Endodermal cell (in vitro differentiated cells): ENCODE measurements around the gene MTPN. TPM values are rescaled to one million over a fixed set of nuclear protein-coding genes. Genes with fewer than 3 reads are reported as not detected.

Experiments
- DNase-seq: peaks from one replicate; pipeline ENCODE4 v3.0.0-alpha.2; 2017
- H3K27ac ChIP-seq: 2 replicates; pipeline ENCODE4 v1.5.1; 2013; ENCODE audit warnings: mild to moderate bottlenecking, low read depth, low read length, moderate library complexity
- H3K27me3 ChIP-seq: 2 replicates; pipeline ENCODE4 v1.6.1; 2013; ENCODE audit warnings: mild to moderate bottlenecking, low read length, moderate library complexity; ENCODE audit not compliant: insufficient read depth, control insufficient read depth, poor library complexity, severe bottlenecking
- H3K36me3 ChIP-seq: 2 replicates; pipeline ENCODE4 v1.7.0; 2013; ENCODE audit warnings: mild to moderate bottlenecking, low read length, moderate library complexity; ENCODE audit not compliant: control insufficient read depth, insufficient read depth
- H3K4me1 ChIP-seq: one replicate; pipeline ENCODE4 v1.7.0; 2013; ENCODE audit warnings: low read length; ENCODE audit not compliant: control insufficient read depth, insufficient read depth
- H3K4me3 ChIP-seq: 2 replicates; pipeline ENCODE4 v1.5.1; 2013; ENCODE audit warnings: mild to moderate bottlenecking, low read length, moderate library complexity
- H3K9ac ChIP-seq: 2 replicates; pipeline ENCODE4 v1.6.1; 2013; ENCODE audit warnings: mild to moderate bottlenecking, low read length, moderate library complexity; ENCODE audit not compliant: poor library complexity, severe bottlenecking; ENCODE audit errors: extremely low read depth
- H3K9me3 ChIP-seq: 2 replicates; pipeline ENCODE4 v1.6.1; 2013; ENCODE audit warnings: mild to moderate bottlenecking, low read length, moderate library complexity; ENCODE audit not compliant: control insufficient read depth
- H3K27ac Mint-ChIP-seq: 2 replicates; pipeline ENCODE4 v1.8.0; 2020; ENCODE audit warnings: mixed read lengths
- H3K27me3 Mint-ChIP-seq: 2 replicates; pipeline ENCODE4 v1.8.0; 2021; ENCODE audit warnings: mild to moderate bottlenecking, mixed read lengths; ENCODE audit not compliant: insufficient read depth
- H3K36me3 Mint-ChIP-seq: 2 replicates; pipeline ENCODE4 v1.8.0; 2020; ENCODE audit warnings: low read depth, mixed read lengths
- H3K4me1 Mint-ChIP-seq: 2 replicates; pipeline ENCODE4 v1.8.0; 2020; ENCODE audit warnings: mixed read lengths
- H3K4me3 Mint-ChIP-seq: 2 replicates; pipeline ENCODE4 v1.8.0; 2020; ENCODE audit warnings: mild to moderate bottlenecking, moderate library complexity, mixed read lengths
- H3K9me3 Mint-ChIP-seq: 2 replicates; pipeline ENCODE4 v1.8.0; 2020; ENCODE audit warnings: mild to moderate bottlenecking, mixed read lengths
- CTCF ChIP-seq: fragments of 200-600 bp; sonication (generic); conservative IDR thresholded peaks from 2 replicates; pipeline ENCODE4 v1.5.0; 2021; ENCODE audit warnings: antibody characterized with exemption, mild to moderate bottlenecking
- WGBS, 2 experiments: methylation state at CpG; one replicate each; pipeline versions ENCODE4 v1.1.5 to v1.1.7; 2013; ENCODE audit warnings: missing lambda C conversion rate in 2 of 2, mixed read lengths in 1 of 2; ENCODE audit not compliant: insufficient coverage in 1 of 2, insufficient read length in 1 of 2; 5-methylcytosine and 5-hydroxymethylcytosine counted together
- total RNA-seq, 2 donors: library from RNA; stranded (reverse); fragmentation: NEBNext Ultra II Directional in 1 of 2; extraction: Animal tissue kit (Norgen Biotek cat#: 25700) in 1 of 2; gene quantifications; 2 replicates in 1 of 2; 3 replicates in 1 of 2; pipeline ENCODE4 v1.2.1, GENCODE V29; 2021

MTPN gene
- total RNA-seq, 2 donors from 2014 or later: 80.3 to 102 TPM

GRCh38 chr7:135930565-135931461 is 46.3 kb downstream of the MTPN start:
- Histone ChIP-seq H3K9me3 (no peaks in the 10 kb centered on the region), H3K4me3 (peak overlapping the region; percentile 29), H3K9ac (no peak overlapping the region), H3K27me3 (peaks cover 18% of the 10 kb centered on the region), H3K27ac (peak overlapping the region; percentile 61), H3K4me1 (peaks cover 24% of the 10 kb centered on the region), H3K36me3 (peaks cover 31% of the 10 kb centered on the region)
- H3K36me3 Mint-ChIP-seq: peaks cover 12% of the 10 kb centered on the region
- peaks cover 38% of the 10 kb centered on the region for H3K4me1 Mint-ChIP-seq
- no peak overlapping the region for H3K4me3 Mint-ChIP-seq
- WGBS, 2 experiments: 75 to 79% methylated on average over 6 to 9 of the region's 9 CpGs
- DNase-seq: peak; percentile 58
- H3K27me3 Mint-ChIP-seq: peaks cover 5% of the 10 kb centered on the region
- no peaks in the 10 kb centered on the region for H3K9me3 Mint-ChIP-seq
- no peak for TF ChIP-seq CTCF
- peak overlapping the region; percentile 19 for H3K27ac Mint-ChIP-seq

GRCh38 chr7:135929722-135930141 is 47.4 kb downstream of the MTPN start:
- Histone ChIP-seq H3K4me3 (peak overlapping the region; percentile 29), H3K36me3 (peaks cover 31% of the 10 kb centered on the region), H3K4me1 (peaks cover 24% of the 10 kb centered on the region), H3K9ac (no peak overlapping the region), H3K27me3 (peaks cover 7% of the 10 kb centered on the region), H3K27ac (peak overlapping the region; percentile 25), H3K9me3 (no peaks in the 10 kb centered on the region)
- 60 to 90% methylated on average over 2 to 3 of the region's 3 CpGs for WGBS, 2 experiments
- TF ChIP-seq CTCF: no peak
- Mint-ChIP-seq H3K36me3 (peaks cover 7% of the 10 kb centered on the region), H3K27ac (peak overlapping the region; percentile 45), H3K4me1 (peaks cover 38% of the 10 kb centered on the region), H3K9me3 (no peaks in the 10 kb centered on the region), H3K4me3 (peak overlapping the region; percentile 29), H3K27me3 (no peaks in the 10 kb centered on the region)
- no peak for DNase-seq

- no peak overlapping the region for H3K27ac ChIP-seq
- H3K9me3 ChIP-seq: no peaks in the 10 kb centered on the region
- Mint-ChIP-seq H3K9me3 (no peaks in the 10 kb centered on the region), H3K27ac (no peak overlapping the region), H3K36me3 (peaks cover 7% of the 10 kb centered on the region), H3K4me3 (peak overlapping the region; percentile 29), H3K4me1 (peaks cover 37% of the 10 kb centered on the region), H3K27me3 (no peaks in the 10 kb centered on the region)
- no peak overlapping the region for H3K9ac ChIP-seq
- DNase-seq: no peak
- peaks cover 31% of the 10 kb centered on the region for H3K36me3 ChIP-seq
- H3K4me1 ChIP-seq: peaks cover 24% of the 10 kb centered on the region
- H3K27me3 ChIP-seq: peaks cover 2% of the 10 kb centered on the region
- TF ChIP-seq CTCF: no peak
- 78% methylated on average over 2 of the region's 2 CpGs; no CpG with 5 or more reads in 1 of the 2 experiments for WGBS, 2 experiments
- no peak overlapping the region for H3K4me3 ChIP-seq
Observed at GRCh38 chr7:135929249-135929648, 47.9 kb downstream of the MTPN start.
